LNCaP clone FGC (cell line): ENCODE measurements around the gene CHAMP1.

Source experiments
- DNase-seq: peaks from one replicate; pipeline ENCODE4 v3.0.0-alpha.2; 2011; ENCODE audit warnings: low read depth
- H3K4me3 ChIP-seq: 2 replicates; pipeline ENCODE4 v1.5.1; 2011; ENCODE audit warnings: mild to moderate bottlenecking, low read depth, low read length, control low read depth
- CTCF ChIP-seq: IDR thresholded peaks from 2 replicates; pipeline ENCODE4 v1.5.1; 2012; ENCODE audit warnings: mild to moderate bottlenecking; ENCODE audit not compliant: control insufficient read depth, insufficient read depth; ENCODE audit errors: extremely low read depth

Gene CHAMP1

GRCh38 chr13:114285166-114285808 is 29.0 kb upstream of the CHAMP1 start:
- no peak overlapping the region for H3K4me3 ChIP-seq
- TF ChIP-seq CTCF = no peak
- no peak for DNase-seq

- DNase-seq = no peak
- no peak overlapping the region for H3K4me3 ChIP-seq
- TF ChIP-seq CTCF = no peak
These were observed 27.5 kb upstream of the CHAMP1 start for GRCh38 chr13:114286808-114287207.

- no peak for TF ChIP-seq CTCF
- no peak for DNase-seq
- no peak overlapping the region for H3K4me3 ChIP-seq
These were observed 26.1 kb upstream of the CHAMP1 start for GRCh38 chr13:114288157-114288591.

GRCh38 chr13:114296448-114296847 is 17.9 kb upstream of the CHAMP1 start:
- TF ChIP-seq CTCF = no peak
- DNase-seq = no peak
- H3K4me3 ChIP-seq = no peak overlapping the region

GRCh38 chr13:114296902-114297301 is 17.4 kb upstream of the CHAMP1 start:
- TF ChIP-seq CTCF = no peak
- no peak for DNase-seq
- no peak overlapping the region for H3K4me3 ChIP-seq

- TF ChIP-seq CTCF = no peak
- no peak for DNase-seq
- H3K4me3 ChIP-seq = no peak overlapping the region
These were observed 15.4 kb upstream of the CHAMP1 start for GRCh38 chr13:114298866-114299265.
